K562 (cell line): Measurements from ENCODE around the gene PDGFC. TPM values are rescaled to one million over a fixed set of nuclear protein-coding genes. Genes with fewer than 3 reads are reported as not detected.

Experiments
- ATAC-seq: fragments of 200-7000 bp; cut with Tn5 transposase; 3 replicates; pipeline ENCODE4 v1.9.1; 2020; ENCODE audit warnings: moderate library complexity
- BruUV-seq: library from RNA; stranded (reverse); fragments of 400-500 nt; replicated peaks from 2 replicates; lab custom pipeline; 2021; lab: Mats Ljungman, UMichigan
- CTCF ChIA-PET: fragments of 300-600 bp; formaldehyde crosslinking; extraction: SDS; loops from one replicate; lab custom pipeline; 2021; ENCODE audit warnings: low intra/inter-chr PET ratio; lab: Yijun Ruan, JAX
- POLR2A ChIA-PET: fragments of 300-600, 350-650 bp; sonication (Branson Sonifier 250); formaldehyde crosslinking; extraction: SDS; loops from one replicate; lab custom pipeline; 2021; ENCODE audit warnings: antibody characterized with exemption, inconsistent platforms; lab: Yijun Ruan, JAX
- DNase-seq, 4 experiments: peaks; one replicate each; pipeline versions ENCODE4 v3.0.0 to v3.0.0-alpha.2; 2011 to 2018; ENCODE audit warnings: low spot score in 3 of 4, mixed read lengths in 3 of 4; ENCODE audit errors: extremely low read depth in 1 of 4
- FAIRE-seq: peaks from 2 replicates; lab custom pipeline; 2011; peaks lifted over from hg19 to GRCh38; lab: Jason Lieb, UNC
- H2AFZ ChIP-seq: 2 replicates; pipeline ENCODE4 v1.6.0; 2011; ENCODE audit warnings: low read depth, low read length, control low read depth, inconsistent platforms
- H3K27ac ChIP-seq: fragments of 200-600 bp; 3 replicates; pipeline ENCODE4 v1.8.0; 2011; ENCODE audit warnings: low read depth, mild to moderate bottlenecking, control low read depth, inconsistent platforms, low read length, moderate library complexity, mixed read lengths; ENCODE audit errors: extremely low read depth
- H3K27me3 ChIP-seq, 2 experiments: fragments of 300-600 bp in 1 of 2; 2 replicates in 1 of 2; 3 replicates in 1 of 2; pipeline versions ENCODE4 v1.6.0 to v1.8.0; 2011; ENCODE audit warnings: inconsistent platforms in 2 of 2, low read length in 2 of 2, mild to moderate bottlenecking in 1 of 2, mixed read lengths in 1 of 2, moderate library complexity in 1 of 2; ENCODE audit not compliant: control insufficient read depth in 2 of 2, insufficient read depth in 2 of 2
- H3K36me3 ChIP-seq: fragments of 300-600 bp; 3 replicates; pipeline ENCODE4 v1.8.0; 2011; ENCODE audit warnings: mild to moderate bottlenecking, low read length, inconsistent platforms; ENCODE audit not compliant: control insufficient read depth, insufficient read depth
- H3K4me1 ChIP-seq, 2 experiments: fragments of 200-600 bp in 1 of 2; replicated peaks in 1 of 2; 2 replicates in 1 of 2; 3 replicates in 1 of 2; pipeline versions ENCODE4 v1.5.1 to v1.8.0; 2011; ENCODE audit warnings: inconsistent platforms in 2 of 2, low read length in 2 of 2, mild to moderate bottlenecking in 1 of 2, mixed read lengths in 1 of 2, moderate library complexity in 1 of 2; ENCODE audit not compliant: control insufficient read depth in 2 of 2, insufficient read depth in 2 of 2
- H3K4me2 ChIP-seq: 2 replicates; pipeline ENCODE4 v1.6.1; 2011; ENCODE audit warnings: low read length, control low read depth, inconsistent platforms, mixed read lengths; ENCODE audit not compliant: insufficient read depth
- H3K4me3 ChIP-seq: fragments of 200-600 bp; sonication (generic), shearing (Covaris generic); 2 replicates; pipeline ENCODE4 v1.5.1; 2016; ENCODE audit warnings: control low read depth, inconsistent platforms
- H3K79me2 ChIP-seq: fragments of 200-600 bp; 3 replicates; pipeline ENCODE4 v1.8.0; 2011; ENCODE audit warnings: low read length, inconsistent platforms; ENCODE audit not compliant: control insufficient read depth, insufficient read depth
- H3K9ac ChIP-seq, 2 experiments: 2 replicates each; pipeline versions ENCODE4 v1.6.0 to v1.6.1; 2011; ENCODE audit warnings: low read depth in 2 of 2, low read length in 2 of 2, control low read depth in 1 of 2, inconsistent platforms in 1 of 2, mild to moderate bottlenecking in 1 of 2, mixed read lengths in 1 of 2; ENCODE audit not compliant: insufficient read depth in 1 of 2
- H3K9me1 ChIP-seq: one replicate; pipeline ENCODE4 v1.6.0; 2011; ENCODE audit warnings: inconsistent platforms, mild to moderate bottlenecking, low read length, moderate library complexity; ENCODE audit not compliant: control insufficient read depth, insufficient read depth
- H3K9me3 ChIP-seq: replicated peaks from 2 replicates; pipeline ENCODE4 v1.5.1; 2011; ENCODE audit warnings: low read depth, low read length, inconsistent platforms; ENCODE audit not compliant: control insufficient read depth, insufficient read depth
- H4K20me1 ChIP-seq: replicated peaks from 2 replicates; pipeline ENCODE4 v1.6.1; 2011; ENCODE audit warnings: low read length, inconsistent platforms, mixed read lengths; ENCODE audit not compliant: control insufficient read depth, insufficient read depth
- ARHGAP35 ChIP-seq: fragments of 450-650 bp; IDR thresholded peaks from 2 replicates; pipeline ENCODE4 v1.6.1; 2018; ENCODE audit not compliant: partially characterized antibody
- CTCF ChIP-seq, 3 experiments: IDR thresholded peaks in 2 of 3; conservative IDR thresholded peaks in 1 of 3; 2 replicates each; pipeline ENCODE4 v1.5.1; 2011 to 2012; ENCODE audit warnings: low read length in 3 of 3, mild to moderate bottlenecking in 3 of 3, control low read depth in 2 of 3, improper control_type of control experiment in 1 of 3, inconsistent platforms in 1 of 3, low read depth in 1 of 3, mixed read lengths in 1 of 3, moderate library complexity in 1 of 3; ENCODE audit not compliant: insufficient read depth in 2 of 3
- CXXC5 ChIP-seq: fragments of 250-450 bp; sonication (Bioruptor Pico); IDR thresholded peaks from 2 replicates; pipeline ENCODE4 v1.8.0; 2022; ENCODE audit warnings: inconsistent platforms, mild to moderate bottlenecking, moderate library complexity
- KLF13 ChIP-seq: fragments of 450-650 bp; IDR thresholded peaks from 2 replicates; pipeline ENCODE4 v1.6.1; 2016; ENCODE audit warnings: missing genetic modification characterization, low read depth, mild to moderate bottlenecking, missing compliant biosample characterization, moderate library complexity, borderline replicate concordance
- NRF1 ChIP-seq, 2 experiments: fragments of 450-650 bp; IDR thresholded peaks in 1 of 2; conservative IDR thresholded peaks in 1 of 2; 2 replicates each; pipeline ENCODE4 v1.6.1; 2014; ENCODE audit warnings: mild to moderate bottlenecking in 2 of 2
- RAD21 ChIP-seq, 2 experiments: fragments of 250-450 bp in 1 of 2; fragments of 450-650 bp in 1 of 2; sonication (Bioruptor Pico) in 1 of 2; formaldehyde crosslinking in 1 of 2; IDR thresholded peaks in 1 of 2; conservative IDR thresholded peaks in 1 of 2; 2 replicates each; pipeline versions ENCODE4 v1.4.0 to v1.8.0; 2020 to 2022; ENCODE audit warnings: mild to moderate bottlenecking in 2 of 2, moderate library complexity in 1 of 2
- RBM22 ChIP-seq: fragments of 200-400 bp; formaldehyde crosslinking; IDR thresholded peaks from 2 replicates; pipeline ENCODE4 v1.6.1; 2018; ENCODE audit warnings: low read length, low read depth; ENCODE audit not compliant: poor library complexity, severe bottlenecking
- SRSF7 ChIP-seq: fragments of 200-400 bp; formaldehyde crosslinking; optimal IDR thresholded peaks from 2 replicates; pipeline ENCODE3; 2017; ENCODE audit warnings: mild to moderate bottlenecking, low read depth, low read length
- WGBS: fragments of 100-300 bp; shearing (Covaris generic); methylation state at CpG from one replicate; pipeline ENCODE4 v1.1.6; 2016; ENCODE audit warnings: low coverage, mixed read lengths; ENCODE audit not compliant: insufficient coverage; ENCODE audit errors: missing lambda C conversion rate; 5-methylcytosine and 5-hydroxymethylcytosine counted together
- in situ Hi-C: fragments of 300-500 bp; cut with MboI; formaldehyde crosslinking; loops from 4 replicates; pipeline ENCODE4 v1.15.0; 2018; ENCODE audit warnings: inconsistent platforms, mixed read lengths
- intact Hi-C: fragments of 100-400 bp; cut with micrococcal nuclease; formaldehyde crosslinking; loops from 2 replicates; pipeline ENCODE4 v1.14.2; 2022
- polyA plus RNA-seq, 8 experiments: library from polyadenylated mRNA; depleted of rRNA in 4 of 8; stranded (reverse) in 5 of 8; unstranded in 3 of 8; fragments of >200 nt; fragmentation: Nextera tagmentation in 2 of 8; fragmentation: Illumina TruSeq in 1 of 8; extraction: Ambion mirVana in 2 of 8; extraction: Trizol in 1 of 8; gene quantifications; 2 replicates each; pipeline versions ENCODE4 v1.2.1 to v1.2.3, GENCODE V29; 2011 to 2014; ENCODE audit warnings: inconsistent platforms in 1 of 8, missing spikeins in 1 of 8
- total RNA-seq, 7 experiments: library from RNA; depleted of rRNA in 6 of 7; stranded (reverse); fragments of >200 nt in 6 of 7; fragmentation: Illumina TruSeq in 2 of 7; extraction: Trizol in 2 of 7; gene quantifications; 2 replicates each; pipeline versions ENCODE4 v1.2.1 to v1.2.3, GENCODE V29; 2011 to 2021; ENCODE audit warnings: low replicate concordance in 1 of 7
- TF ChIP-seq, protein P1 (sequence below): fragments of 450-650 bp; IDR thresholded peaks from 2 replicates; pipeline ENCODE4 v1.6.1; 2016; ENCODE audit warnings: missing biosample characterization, missing genetic modification characterization

PDGFC gene
- total and polyA plus RNA-seq, 9 of the 15 experiments (the other 6 are each of a cell fraction or from before 2014, with no cell fraction given): not detected

GRCh38 chr4:156969101-156969500 is 2.5 kb downstream of the PDGFC start (continued):
- TF ChIP-seq, protein P1, sequence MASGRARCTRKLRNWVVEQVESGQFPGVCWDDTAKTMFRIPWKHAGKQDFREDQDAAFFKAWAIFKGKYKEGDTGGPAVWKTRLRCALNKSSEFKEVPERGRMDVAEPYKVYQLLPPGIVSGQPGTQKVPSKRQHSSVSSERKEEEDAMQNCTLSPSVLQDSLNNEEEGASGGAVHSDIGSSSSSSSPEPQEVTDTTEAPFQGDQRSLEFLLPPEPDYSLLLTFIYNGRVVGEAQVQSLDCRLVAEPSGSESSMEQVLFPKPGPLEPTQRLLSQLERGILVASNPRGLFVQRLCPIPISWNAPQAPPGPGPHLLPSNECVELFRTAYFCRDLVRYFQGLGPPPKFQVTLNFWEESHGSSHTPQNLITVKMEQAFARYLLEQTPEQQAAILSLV (tag): no peak
- TF ChIP-seq RBM22: no peak
- TF ChIP-seq ARHGAP35: no peak
- TF ChIP-seq CXXC5 (CRISPR knock-in tag): no peak

DNA sequence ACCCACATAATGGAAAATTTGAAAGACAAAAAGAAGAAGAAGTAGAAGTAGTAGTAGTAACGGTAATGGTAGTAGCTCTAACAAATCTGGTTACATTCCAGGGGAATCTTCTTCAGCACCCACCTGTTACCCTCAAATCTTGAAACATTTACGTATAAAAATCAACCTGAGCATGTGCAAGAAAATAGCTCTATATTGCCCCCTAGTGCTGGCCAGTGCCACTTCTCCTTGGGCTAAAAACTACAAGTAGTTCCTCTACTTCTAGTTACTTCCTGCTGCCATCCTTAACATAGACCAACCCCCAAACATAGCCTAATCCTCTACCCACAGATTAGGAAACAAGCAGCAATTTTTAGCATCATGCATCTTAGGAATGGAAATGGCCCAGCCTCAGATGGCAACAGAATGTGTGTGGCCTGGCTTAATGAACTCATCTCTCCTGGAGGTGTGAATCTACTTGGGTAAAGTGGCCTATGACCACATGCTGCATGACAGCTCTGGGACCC is 3.1 kb downstream of the PDGFC start:
- DNase-seq (peak; percentile 9 to 23 (median 14)), FAIRE-seq (no peak), ATAC-seq (no peak)
- CTCF ChIA-PET: no interaction called here
- H4K20me1 ChIP-seq: no peaks in the 10 kb centered on the region
- intact Hi-C loops: no loop called here
- no peaks in the 10 kb centered on the region for H3K27me3 ChIP-seq
- no peaks in the 10 kb centered on the region for H3K9me1 ChIP-seq
- H3K4me2 ChIP-seq: no peak overlapping the region
- no TSS peak for BruUV-seq
- H2AFZ ChIP-seq: no peak overlapping the region
- TF ChIP-seq NRF1 (conservative IDR thresholded peaks at IDR 0.05 in 1 of 2, IDR thresholded peaks at IDR 0.05 in 1 of 2) (peak; percentile 40 to 58; a peak in 3 of 4 replicates), SRSF7 (no peak), RAD21 (CRISPR knock-in tag; conservative IDR thresholded peaks at IDR 0.05 in 1 of 2, IDR thresholded peaks at IDR 0.05 in 1 of 2) (peak; percentile 14 to 38; a peak in 2 of 4 replicates), CTCF (IDR thresholded peaks at IDR 0.05 in 2 of 3, conservative IDR thresholded peaks at IDR 0.05 in 1 of 3; ENCODE audit: insufficient read depth in 2 of 3, low read depth in 1 of 3, low read length in 3 of 3) (peak; percentile 10 to 47 (median 41); a peak in 4 of 6 replicates), KLF13 (no peak)
- TF ChIP-seq, all 486 proteins: peak for 3
- Histone ChIP-seq H3K9ac (no peak overlapping the region), H3K36me3 (no peaks in the 10 kb centered on the region), H3K4me3 (no peak overlapping the region), H3K27ac (no peak overlapping the region), H3K79me2 (no peaks in the 10 kb centered on the region), H3K9me3 (no peaks in the 10 kb centered on the region), H3K4me1 (0 out of 5 replicates have a peak, but pooled peaks cover 0 to 7% of the 10 kb centered on the region in 2 experiments)
- in situ Hi-C loops: no loop called here
- WGBS: 5% methylated on average over 2 of the region's 2 CpGs
- POLR2A ChIA-PET: interaction anchor here (0.6 to 0.7 kb wide), 3 partner anchors 297 to 1344 kb away, joined by 3 to 4 read pairs (median 3); no protein-coding TSS in a partner anchor
